Chondrocyte (in vitro differentiated cells): ENCODE data around the gene STT3B. TPM values are rescaled to one million over a fixed set of nuclear protein-coding genes. Genes with fewer than 3 reads are reported as not detected.
A peak's percentile ranks its signal among the peaks of the same experiment; 100 is the strongest.

Experiments used
- DNase-seq: peaks from one replicate; pipeline ENCODE4 v3.0.0; 2021; ENCODE audit warnings: mixed read lengths, low spot score
- H3K27ac Mint-ChIP-seq: one replicate; pipeline ENCODE4 v1.8.0; 2021; ENCODE audit warnings: mild to moderate bottlenecking, moderate library complexity, mixed read lengths; ENCODE audit not compliant: unreplicated experiment
- H3K27me3 Mint-ChIP-seq: 2 replicates; pipeline ENCODE4 v1.8.0; 2021; ENCODE audit warnings: low read depth, mixed read lengths
- H3K36me3 Mint-ChIP-seq: 2 replicates; pipeline ENCODE4 v1.8.0; 2021; ENCODE audit warnings: low read depth, mixed read lengths
- H3K4me1 Mint-ChIP-seq: 2 replicates; pipeline ENCODE4 v1.8.0; 2021; ENCODE audit warnings: low read depth, mild to moderate bottlenecking, mixed read lengths
- H3K4me3 Mint-ChIP-seq: one replicate; pipeline ENCODE4 v1.8.0; 2021; ENCODE audit warnings: mild to moderate bottlenecking, moderate library complexity, mixed read lengths; ENCODE audit not compliant: unreplicated experiment
- H3K9me3 Mint-ChIP-seq: 2 replicates; pipeline ENCODE4 v1.8.0; 2021; ENCODE audit warnings: low read depth, mixed read lengths
- total RNA-seq: library from RNA; stranded (reverse); gene quantifications from 3 replicates; pipeline ENCODE4 v1.2.1, GENCODE V29; 2021
- TF ChIP-seq, protein P1 (sequence below): fragments of 200-600 bp; sonication (generic); IDR thresholded peaks from 2 replicates; pipeline ENCODE4 v1.5.0; 2021; ENCODE audit warnings: antibody characterized with exemption, mild to moderate bottlenecking, moderate library complexity

STT3B gene
- total RNA-seq, 1 donor from 2014 or later = 118 TPM

- Mint-ChIP-seq H3K27ac (no peak overlapping the region), H3K4me1 (peaks cover 14% of the 10 kb centered on the region), H3K4me3 (no peak overlapping the region), H3K36me3 (no peaks in the 10 kb centered on the region), H3K9me3 (no peaks in the 10 kb centered on the region), H3K27me3 (no peaks in the 10 kb centered on the region)
- TF ChIP-seq, protein P1, sequence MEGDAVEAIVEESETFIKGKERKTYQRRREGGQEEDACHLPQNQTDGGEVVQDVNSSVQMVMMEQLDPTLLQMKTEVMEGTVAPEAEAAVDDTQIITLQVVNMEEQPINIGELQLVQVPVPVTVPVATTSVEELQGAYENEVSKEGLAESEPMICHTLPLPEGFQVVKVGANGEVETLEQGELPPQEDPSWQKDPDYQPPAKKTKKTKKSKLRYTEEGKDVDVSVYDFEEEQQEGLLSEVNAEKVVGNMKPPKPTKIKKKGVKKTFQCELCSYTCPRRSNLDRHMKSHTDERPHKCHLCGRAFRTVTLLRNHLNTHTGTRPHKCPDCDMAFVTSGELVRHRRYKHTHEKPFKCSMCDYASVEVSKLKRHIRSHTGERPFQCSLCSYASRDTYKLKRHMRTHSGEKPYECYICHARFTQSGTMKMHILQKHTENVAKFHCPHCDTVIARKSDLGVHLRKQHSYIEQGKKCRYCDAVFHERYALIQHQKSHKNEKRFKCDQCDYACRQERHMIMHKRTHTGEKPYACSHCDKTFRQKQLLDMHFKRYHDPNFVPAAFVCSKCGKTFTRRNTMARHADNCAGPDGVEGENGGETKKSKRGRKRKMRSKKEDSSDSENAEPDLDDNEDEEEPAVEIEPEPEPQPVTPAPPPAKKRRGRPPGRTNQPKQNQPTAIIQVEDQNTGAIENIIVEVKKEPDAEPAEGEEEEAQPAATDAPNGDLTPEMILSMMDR = no peak
- DNase-seq = no peak
Observed at GRCh38 chr3:31530039-31530959, 2.4 kb upstream of the STT3B start.

DNA sequence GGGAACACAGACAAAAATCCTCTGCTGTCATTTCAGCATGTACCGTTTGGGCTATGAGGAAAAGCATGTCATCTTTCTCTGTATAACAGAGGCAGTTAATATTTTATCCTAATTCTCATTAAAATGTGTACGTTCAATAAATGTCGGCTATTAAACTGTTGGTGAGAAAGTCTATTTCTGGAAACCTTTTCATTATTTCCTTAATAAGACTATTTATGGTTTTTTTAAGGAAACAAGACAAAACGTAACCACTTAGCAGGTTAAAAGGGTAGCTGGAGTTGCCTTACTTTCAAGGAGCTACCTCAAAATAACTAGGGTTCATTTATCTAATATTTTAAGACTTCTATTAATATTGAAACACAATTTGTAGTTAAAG is 1.8 kb upstream of the STT3B start:
- H3K4me3 Mint-ChIP-seq = peak overlapping the region; percentile 92
- H3K9me3 Mint-ChIP-seq = no peaks in the 10 kb centered on the region
- DNase-seq = no peak

DNA sequence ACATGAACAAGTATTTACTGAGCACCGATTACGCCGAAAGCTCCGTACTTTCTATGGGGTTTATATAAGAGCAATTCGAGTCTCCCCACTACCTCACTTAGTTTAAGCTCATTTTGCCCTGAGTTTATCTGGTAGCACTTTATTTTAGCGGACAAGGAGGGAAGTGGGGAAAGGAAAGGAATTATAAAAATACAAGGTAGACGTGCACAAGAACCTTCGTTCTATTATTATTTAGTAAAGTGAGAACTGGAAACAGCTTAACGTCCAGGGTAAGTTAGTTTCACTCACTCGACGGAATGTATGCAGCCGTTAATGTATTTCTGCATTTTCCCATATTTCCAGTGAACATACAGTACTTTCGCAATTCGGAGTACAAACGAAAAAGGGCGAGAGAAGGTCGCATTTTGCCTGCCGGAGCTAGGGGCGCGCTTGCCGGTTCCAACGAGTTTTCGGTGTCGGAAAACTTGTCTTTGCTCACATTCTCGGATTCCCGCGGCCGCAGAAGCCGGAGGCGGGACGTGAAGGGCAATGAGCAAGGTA is 1.2 kb upstream of the STT3B start:
- no peaks in the 10 kb centered on the region for H3K27me3 Mint-ChIP-seq
- peaks cover 22% of the 10 kb centered on the region for H3K4me1 Mint-ChIP-seq
- no peaks in the 10 kb centered on the region for H3K9me3 Mint-ChIP-seq
- TF ChIP-seq, protein P1 = peak; percentile 70
- H3K4me3 Mint-ChIP-seq = peak overlapping the region; percentile 92
- no peak for DNase-seq
- H3K36me3 Mint-ChIP-seq = no peaks in the 10 kb centered on the region
- H3K27ac Mint-ChIP-seq = peak overlapping the region; percentile 99

More for the DNA sequence above, 1.8 kb upstream of the STT3B start:
- Mint-ChIP-seq H3K27me3 (no peaks in the 10 kb centered on the region), H3K36me3 (no peaks in the 10 kb centered on the region), H3K27ac (no peak overlapping the region), H3K4me1 (peaks cover 17% of the 10 kb centered on the region)
- TF ChIP-seq, protein P1 = no peak

- H3K4me3 Mint-ChIP-seq = peak overlapping the region; percentile 92
- H3K27ac Mint-ChIP-seq = peak overlapping the region; percentile 99
- no peaks in the 10 kb centered on the region for H3K27me3 Mint-ChIP-seq
- H3K4me1 Mint-ChIP-seq = peaks cover 24% of the 10 kb centered on the region
- TF ChIP-seq, protein P1 = no peak
- H3K9me3 Mint-ChIP-seq = no peaks in the 10 kb centered on the region
- DNase-seq = peak; percentile 100
- no peaks in the 10 kb centered on the region for H3K36me3 Mint-ChIP-seq
Observed at GRCh38 chr3:31531992-31532586, 636 bp upstream of the STT3B start.
